PC-3 (cell line): ENCODE results near the gene PDE11A.

Experiments
- EZH2 ChIP-seq: fragments of 300-600 bp; sonication (generic); IDR thresholded peaks from one replicate; pipeline ENCODE4 v1.6.1; 2017; ENCODE audit warnings: antibody characterized with exemption, mild to moderate bottlenecking, low read length; ENCODE audit not compliant: unreplicated experiment
- TF ChIP-seq, protein P1 (sequence below): fragments of 300-600 bp; sonication (generic); conservative IDR thresholded peaks from 2 replicates; pipeline ENCODE4 v1.5.1; 2017; ENCODE audit warnings: antibody characterized with exemption, low read depth, mild to moderate bottlenecking, low read length

GRCh38 chr2:178008636-178009289 lies 63.8 kb downstream of the PDE11A start:
- TF ChIP-seq, protein P1, sequence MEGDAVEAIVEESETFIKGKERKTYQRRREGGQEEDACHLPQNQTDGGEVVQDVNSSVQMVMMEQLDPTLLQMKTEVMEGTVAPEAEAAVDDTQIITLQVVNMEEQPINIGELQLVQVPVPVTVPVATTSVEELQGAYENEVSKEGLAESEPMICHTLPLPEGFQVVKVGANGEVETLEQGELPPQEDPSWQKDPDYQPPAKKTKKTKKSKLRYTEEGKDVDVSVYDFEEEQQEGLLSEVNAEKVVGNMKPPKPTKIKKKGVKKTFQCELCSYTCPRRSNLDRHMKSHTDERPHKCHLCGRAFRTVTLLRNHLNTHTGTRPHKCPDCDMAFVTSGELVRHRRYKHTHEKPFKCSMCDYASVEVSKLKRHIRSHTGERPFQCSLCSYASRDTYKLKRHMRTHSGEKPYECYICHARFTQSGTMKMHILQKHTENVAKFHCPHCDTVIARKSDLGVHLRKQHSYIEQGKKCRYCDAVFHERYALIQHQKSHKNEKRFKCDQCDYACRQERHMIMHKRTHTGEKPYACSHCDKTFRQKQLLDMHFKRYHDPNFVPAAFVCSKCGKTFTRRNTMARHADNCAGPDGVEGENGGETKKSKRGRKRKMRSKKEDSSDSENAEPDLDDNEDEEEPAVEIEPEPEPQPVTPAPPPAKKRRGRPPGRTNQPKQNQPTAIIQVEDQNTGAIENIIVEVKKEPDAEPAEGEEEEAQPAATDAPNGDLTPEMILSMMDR: no peak
- no peak for TF ChIP-seq EZH2
